HEK293T (cell line): Measurements from ENCODE around the gene POU1F1.

Experiments used
- FOXK2 ChIP-seq: fragments of 450-650 bp; IDR thresholded peaks from 2 replicates; pipeline ENCODE4 v1.6.1; 2016; ENCODE audit warnings: mild to moderate bottlenecking
- SP1 ChIP-seq: fragments of 450-650 bp; IDR thresholded peaks from 2 replicates; pipeline ENCODE4 v1.6.1; 2017
- SUZ12 ChIP-seq: fragments of 450-650 bp; IDR thresholded peaks from 2 replicates; pipeline ENCODE4 v1.6.1; 2016; ENCODE audit warnings: mild to moderate bottlenecking

- TF ChIP-seq FOXK2 (no peak), SP1 (no peak), SUZ12 (no peak)
These were observed 26.4 kb downstream of the POU1F1 start for GRCh38 chr3:87250009-87250408.
